Subcutaneous abdominal adipose tissue (tissue), 5 donors: ENCODE data around the gene SPOP.
A peak's percentile ranks its signal among the peaks of the same experiment; 100 is the strongest.
"Not testable (repeated sequence)": the region's sequence is repeated elsewhere in the genome, so short reads cannot be mapped to it uniquely, and the experiment has no call there.

Experiments
- H3K27ac ChIP-seq: one replicate; pipeline ENCODE4 v1.7.0; 2013; ENCODE audit warnings: low read depth, mild to moderate bottlenecking, inconsistent platforms, low read length, moderate library complexity
- H3K27me3 ChIP-seq, 5 donors: one replicate each; pipeline ENCODE4 v1.7.0; 2013; ENCODE audit warnings: low read length in 5 of 5, inconsistent platforms in 1 of 5; ENCODE audit not compliant: control insufficient read depth in 5 of 5, insufficient read depth in 4 of 5
- H3K36me3 ChIP-seq, 5 donors: one replicate each; pipeline ENCODE4 v1.7.0; 2013; ENCODE audit warnings: low read length in 5 of 5; ENCODE audit not compliant: control insufficient read depth in 5 of 5, insufficient read depth in 5 of 5
- H3K4me1 ChIP-seq, 5 donors: one replicate each; pipeline ENCODE4 v1.7.0; 2013; ENCODE audit warnings: low read length in 5 of 5, mild to moderate bottlenecking in 3 of 5, moderate library complexity in 1 of 5; ENCODE audit not compliant: control insufficient read depth in 5 of 5, insufficient read depth in 5 of 5
- H3K4me3 ChIP-seq, 5 donors: one replicate each; pipeline ENCODE4 v1.7.0; 2013; ENCODE audit warnings: low read length in 5 of 5, low read depth in 1 of 5
- H3K9ac ChIP-seq, 5 donors: one replicate each; pipeline ENCODE4 v1.7.0; 2013; ENCODE audit warnings: low read length in 5 of 5, mild to moderate bottlenecking in 4 of 5, moderate library complexity in 3 of 5
- H3K9me3 ChIP-seq, 5 donors: one replicate each; pipeline ENCODE4 v1.7.0; 2013; ENCODE audit warnings: low read length in 5 of 5; ENCODE audit not compliant: control insufficient read depth in 5 of 5
- donor health status: healthy.
- donor health status: healthy.
- donor health status: healthy.
- donor health status: healthy.
- donor health status: healthy.

Gene SPOP

GRCh38 chr17:49571764-49572163 lies 106.1 kb downstream of the SPOP start:
- Histone ChIP-seq H3K27ac (no peak overlapping the region), H3K27me3 (peaks cover 0 to 6% (median 0%) of the 10 kb centered on the region in 5 donors), H3K36me3 (no peaks in the 10 kb centered on the region), H3K4me3 (no peak overlapping the region), H3K9me3 (no peaks in the 10 kb centered on the region), H3K9ac (no peak overlapping the region), H3K4me1 (peaks cover 0 to 39% (median 25%) of the 10 kb centered on the region in 5 donors)

GRCh38 chr17:49571283-49571682 lies 106.6 kb downstream of the SPOP start:
- Histone ChIP-seq H3K9ac (no peak overlapping the region), H3K36me3 (no peaks in the 10 kb centered on the region), H3K4me3 (no peak overlapping the region), H3K9me3 (no peaks in the 10 kb centered on the region), H3K4me1 (peaks cover under 1 to 35% (median 22%) of the 10 kb centered on the region in 5 donors), H3K27me3 (peaks cover 0 to 8% (median 0%) of the 10 kb centered on the region in 5 donors), H3K27ac (no peak overlapping the region)

GRCh38 chr17:49570540-49571242 lies 107.2 kb downstream of the SPOP start:
- no peak overlapping the region for H3K27ac ChIP-seq
- no peaks in the 10 kb centered on the region for H3K9me3 ChIP-seq
- H3K27me3 ChIP-seq: peaks cover 0 to 8% (median 0%) of the 10 kb centered on the region in 5 donors
- H3K4me1 ChIP-seq: peaks cover 2 to 35% (median 24%) of the 10 kb centered on the region in 5 donors
- no peak overlapping the region for H3K4me3 ChIP-seq
- no peaks in the 10 kb centered on the region for H3K36me3 ChIP-seq
- H3K9ac ChIP-seq: no peak overlapping the region

GRCh38 chr17:49568695-49569047 lies 109.2 kb downstream of the SPOP start:
- H3K4me3 ChIP-seq: peak overlapping the region in 2 of 5 donors; percentile 53 to 72
- not testable (repeated sequence) for H3K27me3 ChIP-seq, H3K27ac ChIP-seq, H3K9me3 ChIP-seq, H3K36me3 ChIP-seq
- H3K4me1 ChIP-seq: peaks cover 2 to 28% (median 19%) of the 10 kb centered on the region in 5 donors
- peak overlapping the region in 1 of 5 donors; percentile 74 for H3K9ac ChIP-seq

GRCh38 chr17:49567871-49568694 lies 109.8 kb downstream of the SPOP start:
- Histone ChIP-seq H3K36me3 (no peaks in the 10 kb centered on the region), H3K9me3 (no peaks in the 10 kb centered on the region), H3K4me1 (peaks cover 2 to 28% (median 19%) of the 10 kb centered on the region in 5 donors), H3K9ac (peak overlapping the region in 4 of 5 donors; percentile 45 to 74 (median 62)), H3K4me3 (peak overlapping the region; percentile 53 to 72 (median 60)), H3K27ac (no peak overlapping the region), H3K27me3 (peaks cover 0 to 8% (median 0%) of the 10 kb centered on the region in 5 donors)

- no peaks in the 10 kb centered on the region for H3K36me3 ChIP-seq
- peaks cover 2 to 28% (median 19%) of the 10 kb centered on the region in 5 donors for H3K4me1 ChIP-seq
- H3K9me3 ChIP-seq: no peaks in the 10 kb centered on the region
- no peak overlapping the region for H3K27ac ChIP-seq
- peaks cover 0 to 8% (median 0%) of the 10 kb centered on the region in 5 donors for H3K27me3 ChIP-seq
- no peak overlapping the region for H3K9ac ChIP-seq
- no peak overlapping the region for H3K4me3 ChIP-seq
Measured at GRCh38 chr17:49567104-49567521, 110.8 kb downstream of the SPOP start.

GRCh38 chr17:49566668-49567071 lies 111.2 kb downstream of the SPOP start:
- Histone ChIP-seq H3K36me3 (no peaks in the 10 kb centered on the region), H3K9me3 (no peaks in the 10 kb centered on the region), H3K4me3 (no peak overlapping the region), H3K27ac (no peak overlapping the region), H3K4me1 (peaks cover 2 to 28% (median 19%) of the 10 kb centered on the region in 5 donors), H3K27me3 (peaks cover 0 to 8% (median 0%) of the 10 kb centered on the region in 5 donors), H3K9ac (no peak overlapping the region)

- Histone ChIP-seq H3K4me3 (peak overlapping the region in 1 of 5 donors; percentile 4), H3K4me1 (peaks cover 2 to 28% (median 19%) of the 10 kb centered on the region in 5 donors), H3K9ac (no peak overlapping the region), H3K36me3 (no peaks in the 10 kb centered on the region), H3K27ac (no peak overlapping the region), H3K9me3 (no peaks in the 10 kb centered on the region), H3K27me3 (peaks cover 0 to 8% (median 0%) of the 10 kb centered on the region in 5 donors)
Measured at GRCh38 chr17:49565948-49566491, 111.9 kb downstream of the SPOP start.

- Histone ChIP-seq H3K4me1 (peaks cover 2 to 20% (median 12%) of the 10 kb centered on the region in 5 donors), H3K27me3 (peaks cover 0 to 8% (median 0%) of the 10 kb centered on the region in 5 donors), H3K9me3 (no peaks in the 10 kb centered on the region), H3K27ac (no peak overlapping the region), H3K9ac (no peak overlapping the region), H3K36me3 (no peaks in the 10 kb centered on the region), H3K4me3 (no peak overlapping the region)
Measured at GRCh38 chr17:49564638-49565037, 113.3 kb downstream of the SPOP start.
